Prostate gland (tissue), 2 donors: ENCODE data around the gene NCOR2. TPM values are rescaled to one million over a fixed set of nuclear protein-coding genes. Genes with fewer than 3 reads are reported as not detected.

ENCODE experiments used
- DNase-seq: peaks from one replicate; pipeline ENCODE4 v3.0.0-alpha.2; 2019; ENCODE audit warnings: low spot score
- H3K27ac ChIP-seq, 2 donors: fragments of 200-600 bp; sonication (generic); 2 replicates each; pipeline ENCODE4 v1.5.1; 2017 to 2019
- H3K27me3 ChIP-seq: fragments of 200-600 bp; sonication (generic); replicated peaks from 2 replicates; pipeline ENCODE4 v1.5.1; 2019; ENCODE audit not compliant: insufficient read depth
- H3K36me3 ChIP-seq, 2 donors: fragments of 200-600 bp; sonication (generic); 1 replicate in 1 of 2; 2 replicates in 1 of 2; pipeline versions ENCODE4 v1.5.1 to v1.8.1; 2017 to 2019
- H3K4me1 ChIP-seq: fragments of 200-600 bp; sonication (generic); replicated peaks from 2 replicates; pipeline ENCODE4 v1.5.1; 2019
- H3K4me3 ChIP-seq, 2 donors: fragments of 200-600 bp; sonication (generic); 2 replicates each; pipeline ENCODE4 v1.5.1; 2017 to 2019
- H3K9me3 ChIP-seq: fragments of 200-600 bp; sonication (generic); 2 replicates; pipeline ENCODE4 v1.5.1; 2017
- POLR2A ChIP-seq: fragments of 450-650 bp; IDR thresholded peaks from one replicate; pipeline ENCODE4 v1.6.1; 2016; ENCODE audit warnings: antibody characterized with exemption, mild to moderate bottlenecking
- POLR2AphosphoS5 ChIP-seq: sonication (generic); formaldehyde crosslinking; IDR thresholded peaks from one replicate; pipeline ENCODE4 v1.6.1; 2017; ENCODE audit warnings: antibody characterized with exemption
- WGBS: methylation state at CpG from one replicate; pipeline ENCODE4 v1.1.5; 2018; 5-methylcytosine and 5-hydroxymethylcytosine counted together
- intact Hi-C: fragments of 100-400 bp; cut with DNase I; formaldehyde crosslinking; loops from one replicate; pipeline ENCODE4 v1.14.2; 2022
- total RNA-seq, 2 donors: library from RNA; depleted of rRNA; stranded (reverse); fragments of >200 nt; gene quantifications; one replicate each; pipeline ENCODE4 v1.1.0, GENCODE V29; 2016
- TF ChIP-seq, protein P1 (sequence below), 4 experiments: fragments of 200-600 bp in 2 of 4; fragments of 450-650 bp in 2 of 4; sonication (generic) in 2 of 4; IDR thresholded peaks; 1 replicate in 3 of 4; 2 replicates in 1 of 4; pipeline ENCODE4 v1.5.1; 2016 to 2019; ENCODE audit warnings: antibody characterized with exemption in 4 of 4, mild to moderate bottlenecking in 2 of 4, moderate library complexity in 2 of 4

Gene NCOR2
- total RNA-seq, 2 donors from 2014 or later: 184 to 306 TPM

- Histone ChIP-seq H3K36me3 (no peaks in the 10 kb centered on the region), H3K9me3 (no peaks in the 10 kb centered on the region), H3K27me3 (no peaks in the 10 kb centered on the region), H3K4me1 (no peaks in the 10 kb centered on the region), H3K27ac (no peak overlapping the region), H3K4me3 (no peak overlapping the region)
- 52% methylated on average over 13 of the region's 13 CpGs for WGBS
- peak; percentile 51 for DNase-seq
- TF ChIP-seq, protein P1, sequence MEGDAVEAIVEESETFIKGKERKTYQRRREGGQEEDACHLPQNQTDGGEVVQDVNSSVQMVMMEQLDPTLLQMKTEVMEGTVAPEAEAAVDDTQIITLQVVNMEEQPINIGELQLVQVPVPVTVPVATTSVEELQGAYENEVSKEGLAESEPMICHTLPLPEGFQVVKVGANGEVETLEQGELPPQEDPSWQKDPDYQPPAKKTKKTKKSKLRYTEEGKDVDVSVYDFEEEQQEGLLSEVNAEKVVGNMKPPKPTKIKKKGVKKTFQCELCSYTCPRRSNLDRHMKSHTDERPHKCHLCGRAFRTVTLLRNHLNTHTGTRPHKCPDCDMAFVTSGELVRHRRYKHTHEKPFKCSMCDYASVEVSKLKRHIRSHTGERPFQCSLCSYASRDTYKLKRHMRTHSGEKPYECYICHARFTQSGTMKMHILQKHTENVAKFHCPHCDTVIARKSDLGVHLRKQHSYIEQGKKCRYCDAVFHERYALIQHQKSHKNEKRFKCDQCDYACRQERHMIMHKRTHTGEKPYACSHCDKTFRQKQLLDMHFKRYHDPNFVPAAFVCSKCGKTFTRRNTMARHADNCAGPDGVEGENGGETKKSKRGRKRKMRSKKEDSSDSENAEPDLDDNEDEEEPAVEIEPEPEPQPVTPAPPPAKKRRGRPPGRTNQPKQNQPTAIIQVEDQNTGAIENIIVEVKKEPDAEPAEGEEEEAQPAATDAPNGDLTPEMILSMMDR (IDR thresholded peaks at IDR 0.05): no peak
- TF ChIP-seq POLR2A: no peak
- intact Hi-C loops: loop anchor here (5.0 kb wide), 1 partner anchor 34 kb away; no protein-coding TSS in a partner anchor
Measured at GRCh38 chr12:124577986-124578385, 10.6 kb upstream of the NCOR2 start.

DNA sequence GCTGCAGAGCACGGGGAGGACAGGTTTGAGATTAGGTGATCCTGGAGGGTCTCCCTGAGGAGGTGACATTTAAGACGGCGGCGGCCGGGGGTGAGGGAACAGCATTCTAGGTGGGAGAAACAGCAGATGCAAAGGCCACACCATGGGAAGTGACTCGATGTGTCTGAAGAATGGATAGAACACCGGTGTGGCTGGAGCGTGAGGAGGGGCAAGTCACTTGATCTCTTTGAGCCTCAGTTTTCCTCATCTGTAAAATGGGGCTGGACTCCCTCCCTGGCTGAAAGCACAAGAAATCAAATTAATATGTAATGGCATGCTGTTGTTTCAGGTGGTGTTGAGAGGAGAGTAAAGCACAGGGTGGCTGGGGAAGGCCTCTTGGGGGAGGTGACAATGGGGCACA, 10.0 kb upstream of the NCOR2 start:
- WGBS: 95% methylated on average over 8 of the region's 8 CpGs
- Histone ChIP-seq H3K9me3 (no peaks in the 10 kb centered on the region), H3K4me3 (no peak overlapping the region), H3K27ac (no peak overlapping the region), H3K27me3 (no peaks in the 10 kb centered on the region), H3K4me1 (no peaks in the 10 kb centered on the region), H3K36me3 (no peaks in the 10 kb centered on the region)
- intact Hi-C loops: loop anchor here (5.0 kb wide), 1 partner anchor 35 kb away; no protein-coding TSS in a partner anchor
- TF ChIP-seq POLR2AphosphoS5 (no peak), POLR2A (no peak)
- TF ChIP-seq, protein P1 (IDR thresholded peaks at IDR 0.05): no peak
- no peak for DNase-seq

DNA sequence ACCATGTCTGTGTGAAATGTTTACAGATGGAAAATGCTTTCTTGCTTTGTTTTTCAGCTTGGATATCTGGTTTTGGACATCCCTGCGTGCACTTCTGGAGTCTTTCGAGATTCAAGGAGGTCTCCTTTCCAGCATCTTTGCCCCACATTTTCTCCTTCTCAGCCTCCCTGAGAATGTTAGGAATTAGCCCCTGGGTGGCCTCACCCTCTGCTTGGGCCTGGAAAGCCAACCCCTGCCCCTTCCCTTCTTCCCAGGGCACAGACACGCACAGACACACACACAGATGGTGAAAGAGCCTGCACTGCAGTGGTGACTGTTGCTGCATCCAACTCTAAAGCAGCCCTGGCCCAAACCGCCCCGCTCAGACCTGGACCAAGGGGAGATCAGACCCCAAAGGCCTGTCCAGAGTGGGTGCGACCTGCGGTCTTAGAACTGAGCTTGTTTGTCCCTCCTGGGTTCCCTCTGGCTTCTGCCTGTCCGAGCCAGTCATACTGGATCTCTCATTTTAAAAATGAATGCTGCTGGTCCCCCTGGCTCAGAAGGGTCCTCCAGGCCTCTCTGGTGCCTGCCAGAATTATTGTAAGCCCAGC, 8.7 kb upstream of the NCOR2 start:
- Histone ChIP-seq H3K36me3 (no peaks in the 10 kb centered on the region), H3K27me3 (no peaks in the 10 kb centered on the region), H3K4me1 (no peaks in the 10 kb centered on the region), H3K9me3 (no peaks in the 10 kb centered on the region), H3K4me3 (no peak overlapping the region), H3K27ac (no peak overlapping the region)
- TF ChIP-seq, protein P1 (IDR thresholded peaks at IDR 0.05): no peak
- TF ChIP-seq POLR2AphosphoS5: no peak
- no peak for TF ChIP-seq POLR2A
- no peak for DNase-seq
- WGBS: 96% methylated on average over 8 of the region's 8 CpGs
- intact Hi-C loops: loop anchor here (5.0 kb wide), 1 partner anchor 36 kb away; no protein-coding TSS in a partner anchor

- no peaks in the 10 kb centered on the region for H3K36me3 ChIP-seq
- peak overlapping the region in 1 of 2 donors; percentile 36 for H3K27ac ChIP-seq
- intact Hi-C loops: no loop called here
- H3K4me3 ChIP-seq: no peak overlapping the region
- no peaks in the 10 kb centered on the region for H3K27me3 ChIP-seq
- TF ChIP-seq, protein P1 (IDR thresholded peaks at IDR 0.05): no peak
- TF ChIP-seq POLR2AphosphoS5 (peak; percentile 27), POLR2A (no peak)
- no peaks in the 10 kb centered on the region for H3K9me3 ChIP-seq
- DNase-seq: no peak
- no peaks in the 10 kb centered on the region for H3K4me1 ChIP-seq
- WGBS: 61% methylated on average over 18 of the region's 18 CpGs
Measured at GRCh38 chr12:124573839-124574786, 6.7 kb upstream of the NCOR2 start.
